OCI-M1 (cell line): ENCODE measurements around the gene PTPRD.

Experiments
- DNase-seq: peaks from one replicate; lab custom pipeline; 2025; lab: John Stamatoyannopoulos, UW

PTPRD gene

GRCh38 chr9:9893837-9894236, 719.0 kb downstream of the PTPRD start:
- peak; percentile 86 for DNase-seq

- DNase-seq, result no peak
These were observed 720.6 kb downstream of the PTPRD start for GRCh38 chr9:9892217-9892616.

- no peak for DNase-seq
These were observed 731.1 kb downstream of the PTPRD start for GRCh38 chr9:9881692-9882091.

DNA sequence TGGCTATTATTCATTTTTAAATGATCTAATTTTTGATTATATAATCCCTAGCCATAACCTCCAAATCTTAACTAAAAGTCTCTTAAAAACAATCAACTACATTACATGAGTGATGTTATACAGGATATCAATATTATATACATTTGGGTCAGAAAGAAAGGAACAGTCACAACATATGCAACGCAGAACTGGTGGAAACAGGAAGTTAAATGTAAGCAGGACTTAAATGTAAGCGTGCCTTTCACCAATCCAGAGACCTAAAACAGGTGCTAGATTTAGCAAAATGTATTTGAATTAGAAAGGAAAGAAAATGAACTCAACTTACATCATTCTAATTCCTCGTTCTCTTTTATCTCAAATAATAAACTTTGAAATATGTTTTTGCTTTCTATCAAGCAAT, 738.5 kb downstream of the PTPRD start:
- DNase-seq, result peak; percentile 95

- no peak for DNase-seq
These were observed 750.5 kb downstream of the PTPRD start for GRCh38 chr9:9862235-9862810.

GRCh38 chr9:9855177-9856078, 757.4 kb downstream of the PTPRD start:
- peak; percentile 85 for DNase-seq

DNA sequence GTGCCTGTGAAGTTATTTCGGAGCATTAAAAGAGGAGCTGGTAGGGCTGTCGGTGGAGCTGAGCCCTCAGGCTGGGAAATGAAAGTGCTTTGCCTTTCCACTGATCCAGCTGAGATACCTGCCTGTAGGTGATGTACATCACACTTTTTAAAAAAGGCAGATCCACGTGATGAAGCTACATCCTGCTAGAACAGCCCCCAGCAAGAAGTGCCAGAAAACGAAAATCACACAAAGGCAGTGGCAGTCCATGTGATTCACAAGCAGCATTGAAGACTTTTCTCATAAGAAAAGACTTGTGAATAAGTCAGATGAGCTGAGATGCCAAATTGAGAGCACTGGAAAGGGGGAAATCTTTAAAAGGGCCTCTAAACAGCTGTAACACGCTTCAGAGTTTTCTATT, 765.1 kb downstream of the PTPRD start:
- no peak for DNase-seq

GRCh38 chr9:9846557-9846956, 766.2 kb downstream of the PTPRD start:
- DNase-seq, result peak; percentile 100

GRCh38 chr9:9820436-9820835, 792.4 kb downstream of the PTPRD start:
- DNase-seq, result no peak

DNA sequence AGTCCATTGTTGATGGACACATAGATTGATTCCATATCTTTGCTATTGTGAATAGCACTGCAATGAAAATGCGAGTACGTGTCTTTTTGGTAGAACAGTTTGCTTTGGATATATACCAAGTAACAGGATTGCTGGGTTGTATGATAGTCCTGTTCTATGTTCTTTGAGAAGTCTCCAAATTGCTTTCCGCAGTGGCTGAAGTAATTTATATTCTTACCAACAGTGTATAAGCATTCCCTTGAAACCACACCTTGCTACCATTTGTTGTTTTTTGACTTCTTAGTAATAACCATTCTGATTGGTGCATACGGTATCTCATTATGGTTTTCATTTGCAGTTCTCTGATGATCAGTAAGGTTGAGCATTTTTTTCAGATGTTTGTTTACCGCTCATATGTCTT, 792.9 kb downstream of the PTPRD start:
- DNase-seq, result no peak

GRCh38 chr9:9817176-9817575, 795.6 kb downstream of the PTPRD start:
- no peak for DNase-seq

- no peak for DNase-seq
These were observed 808.7 kb downstream of the PTPRD start for GRCh38 chr9:9804109-9804508.

DNA sequence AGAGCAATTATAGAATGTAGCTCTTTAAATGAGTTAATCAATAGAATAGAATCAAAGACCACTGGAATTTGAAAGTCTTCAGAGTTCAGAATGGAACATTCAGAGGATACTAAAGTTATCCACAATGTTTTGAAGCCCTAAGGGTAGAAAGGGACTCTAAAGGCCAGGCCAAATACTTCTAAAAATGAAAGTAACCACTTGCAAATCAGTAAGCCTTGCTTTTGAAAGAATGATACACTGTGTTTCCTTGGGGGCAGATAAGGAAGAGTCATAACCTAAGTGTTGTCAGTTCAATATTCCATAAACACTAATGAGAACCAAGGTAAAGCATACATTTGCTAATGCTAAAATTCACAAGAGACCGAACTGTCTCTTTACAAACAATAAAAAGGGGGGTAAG, 813.5 kb downstream of the PTPRD start:
- DNase-seq, result peak; percentile 99

GRCh38 chr9:9792144-9792857, 820.5 kb downstream of the PTPRD start:
- DNase-seq, result peak; percentile 96

GRCh38 chr9:9791611-9792010, 821.2 kb downstream of the PTPRD start:
- peak; percentile 100 for DNase-seq

DNA sequence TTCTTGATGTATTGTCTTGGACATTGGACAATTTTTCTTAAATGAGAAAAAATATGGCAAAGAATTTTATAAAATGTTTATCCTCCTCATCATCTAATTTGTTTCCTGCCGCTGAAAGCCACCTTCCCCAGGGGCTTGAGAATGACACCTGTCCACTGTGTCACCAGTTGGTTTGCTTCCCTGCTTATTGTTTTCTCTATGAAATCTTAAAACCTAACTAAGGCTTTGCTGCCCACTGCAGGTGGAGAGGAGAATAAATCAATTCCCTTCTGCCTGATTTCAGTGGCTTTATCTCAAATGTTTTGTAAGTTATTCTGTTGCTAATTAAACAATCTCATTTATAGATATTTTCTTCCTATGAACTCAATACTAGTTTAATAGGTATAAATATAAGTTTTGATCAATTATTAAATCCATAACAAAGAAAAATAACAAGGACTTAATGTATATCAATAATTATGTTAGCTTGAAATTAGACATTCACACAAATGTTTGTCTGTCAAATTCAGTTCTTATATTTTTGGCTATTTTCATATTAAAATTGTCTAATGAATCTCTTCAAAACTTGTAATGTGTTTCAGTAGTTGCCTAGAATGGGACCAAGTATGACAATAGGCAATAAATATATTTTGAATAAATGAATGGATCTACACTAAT, 822.5 kb downstream of the PTPRD start:
- DNase-seq, result peak; percentile 100

DNA sequence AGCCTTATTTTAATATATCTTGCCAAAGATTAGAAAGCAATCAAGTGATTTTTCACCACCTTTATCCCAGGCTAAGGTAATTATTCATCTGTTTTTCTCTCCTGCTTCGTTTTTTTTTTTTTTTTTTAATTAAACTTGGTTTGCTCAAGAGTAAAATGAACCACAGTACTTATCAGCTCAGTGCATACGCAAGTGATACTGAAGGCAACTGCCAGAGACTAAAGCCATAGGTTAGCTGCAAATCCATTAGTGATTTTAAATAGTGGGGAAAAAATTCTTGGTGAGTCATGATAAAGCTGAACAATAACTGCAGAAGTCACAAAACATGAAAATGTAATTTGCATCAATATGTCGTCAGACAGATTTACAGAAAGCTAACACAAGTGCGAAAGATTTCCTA, 829.1 kb downstream of the PTPRD start:
- peak; percentile 100 for DNase-seq

DNA sequence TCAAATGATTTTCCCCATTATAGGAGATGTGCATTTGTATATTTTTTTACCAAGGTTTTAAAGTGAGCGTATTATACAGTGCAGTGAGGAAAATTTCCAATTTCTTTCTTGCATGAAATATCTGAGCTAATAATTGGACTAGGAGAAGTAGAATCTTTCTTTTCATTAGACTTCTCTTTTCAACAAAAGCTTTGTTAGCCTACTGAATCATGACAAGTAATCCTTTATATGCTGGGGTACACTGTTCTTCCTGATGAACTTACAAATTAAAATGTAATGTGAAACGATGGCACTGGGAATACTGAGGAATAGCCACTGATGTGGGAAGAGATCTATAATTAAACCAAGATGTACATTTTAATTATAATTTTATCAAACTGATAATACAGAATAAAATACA, 829.6 kb downstream of the PTPRD start:
- DNase-seq, result peak; percentile 98

- no peak for DNase-seq
These were observed 834.5 kb downstream of the PTPRD start for GRCh38 chr9:9778293-9778692.

DNA sequence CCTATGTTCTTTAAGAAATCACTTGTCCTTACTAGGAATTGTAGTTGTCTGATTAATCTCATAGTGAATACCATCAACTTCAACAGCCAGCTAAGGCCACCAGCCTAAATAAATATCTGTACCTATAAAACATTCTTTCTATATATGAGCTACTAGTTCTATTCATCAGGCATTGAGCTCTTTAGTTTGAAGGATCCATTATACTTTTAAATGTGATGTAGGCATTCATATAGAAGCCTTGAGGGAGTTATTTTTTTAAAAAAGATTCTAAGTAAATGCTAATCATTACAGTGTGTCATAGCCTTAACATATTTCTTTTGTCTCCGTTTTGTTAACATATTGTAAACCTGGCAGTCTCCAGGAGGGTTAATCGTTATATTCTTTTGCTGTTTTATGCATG, 838.3 kb downstream of the PTPRD start:
- DNase-seq, result no peak

- no peak for DNase-seq
These were observed 841.5 kb downstream of the PTPRD start for GRCh38 chr9:9771314-9771713.

DNA sequence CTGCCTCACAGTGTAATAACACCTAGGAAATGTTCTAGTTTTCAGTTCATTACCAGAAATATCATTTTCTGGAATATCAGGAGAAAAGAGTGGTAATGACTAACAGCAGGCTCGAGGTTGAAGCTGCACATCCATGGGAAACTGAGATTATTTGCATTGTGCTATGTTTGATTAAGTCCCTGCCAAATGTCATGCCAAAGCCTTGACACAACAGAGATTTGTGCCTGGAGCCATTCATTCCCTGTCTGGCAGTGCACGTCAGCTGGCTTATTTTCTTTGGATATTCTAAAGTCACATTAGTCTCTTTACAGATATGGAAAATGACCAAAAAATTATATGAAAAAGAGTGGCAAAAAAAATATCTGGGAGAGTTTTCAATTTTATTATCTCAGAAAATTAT, 848.0 kb downstream of the PTPRD start:
- DNase-seq, result no peak
